Right kidney (tissue), 1 donor: ENCODE measurements around the gene ZP3.
"Not testable (repeated sequence)": the region's sequence is repeated elsewhere in the genome, so short reads cannot be mapped to it uniquely, and the experiment has no call there.

Experiments
- DNase-seq: peaks from one replicate; pipeline ENCODE4 v3.0.0-alpha.2; 2016

ZP3 gene

GRCh38 chr7:76403780-76404494 lies 20.8 kb upstream of the ZP3 start:
- DNase-seq, result no peak

DNA sequence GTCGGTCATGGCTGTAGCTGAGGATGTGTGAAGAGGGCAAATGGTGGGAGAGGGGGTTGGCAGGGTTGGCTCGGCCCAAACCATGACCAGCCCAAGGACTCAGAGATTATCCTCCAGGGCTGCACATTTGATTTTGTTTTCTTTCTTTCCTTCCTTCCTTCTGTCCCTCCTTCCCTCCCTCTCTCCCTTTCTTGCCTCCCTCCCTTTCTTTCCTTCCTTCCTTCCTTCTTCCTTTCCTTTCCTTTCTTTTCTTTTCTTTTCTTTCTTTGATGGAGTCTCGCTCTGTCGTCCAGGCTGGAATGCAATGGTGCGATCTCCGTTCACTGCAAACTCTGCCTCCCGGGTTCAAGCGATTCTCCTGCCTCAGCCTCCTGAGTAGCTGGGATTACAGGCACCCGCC lies 19.0 kb upstream of the ZP3 start:
- DNase-seq, result no peak

DNA sequence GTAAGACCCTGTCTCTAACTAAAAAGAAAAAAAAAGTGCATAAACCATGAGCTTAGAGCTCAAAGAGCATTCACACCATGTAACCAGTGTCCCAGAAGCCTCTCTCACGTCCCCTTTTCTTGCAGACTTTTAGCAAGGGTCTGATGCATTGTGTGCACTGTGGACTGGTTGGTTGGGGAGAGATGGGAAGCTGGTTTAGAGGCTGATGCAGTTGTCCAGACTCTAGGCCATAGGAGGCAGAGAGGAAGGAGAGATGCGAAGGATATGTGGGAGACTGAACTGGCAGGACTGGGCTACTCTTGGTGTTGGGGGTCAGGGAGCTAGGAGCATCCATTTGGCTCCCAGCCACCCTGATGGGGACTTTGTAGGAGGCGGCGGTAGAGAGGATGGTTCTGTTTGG lies 17.0 kb upstream of the ZP3 start:
- DNase-seq, result no peak

DNA sequence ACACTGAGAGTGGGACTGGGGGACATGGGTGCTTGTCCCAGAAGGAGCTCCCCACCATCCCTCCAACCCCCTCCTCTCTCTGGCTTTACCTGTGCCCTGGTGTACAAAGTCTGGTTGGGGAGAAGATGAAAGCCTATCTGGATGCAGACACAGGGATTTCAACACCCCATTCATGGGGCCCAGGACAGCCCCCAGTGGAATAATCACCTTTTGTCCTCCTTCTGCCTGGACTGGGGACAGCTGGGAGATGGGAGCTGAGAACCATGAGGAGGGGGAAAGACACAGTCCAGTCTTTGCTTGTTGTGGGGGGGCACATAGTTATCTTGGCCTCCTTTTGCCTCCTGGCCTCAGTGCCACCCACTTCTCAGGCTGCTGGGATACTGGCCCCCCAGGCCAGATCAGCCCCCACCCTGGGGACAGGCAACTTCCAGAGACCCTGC lies 16.6 kb upstream of the ZP3 start:
- DNase-seq, result no peak

DNA sequence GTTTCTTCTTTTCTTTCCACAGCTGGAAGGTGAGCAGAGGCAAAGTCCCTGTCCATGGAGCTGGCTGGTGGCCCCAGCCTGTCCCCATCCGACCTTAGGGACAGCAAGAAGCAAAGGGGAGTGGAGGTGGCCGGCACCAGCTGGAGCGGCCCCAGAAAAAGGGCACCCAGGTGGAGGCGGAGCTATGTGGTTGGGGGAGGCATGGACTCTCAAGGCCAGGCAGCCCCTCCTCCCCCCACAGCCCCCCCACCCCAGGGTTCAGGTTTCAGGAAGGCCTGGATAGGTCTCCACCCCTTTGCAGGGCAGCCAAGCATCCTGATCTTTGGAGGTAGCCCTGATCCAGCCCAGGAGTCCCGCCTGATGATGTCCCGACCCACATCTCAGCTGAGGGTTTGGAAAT lies 15.2 kb upstream of the ZP3 start, which contains the start of gene SSC4D:
Gene SSC4D, minus strand, starts transcription at position 161 of the 400 bp plus-strand sequence. CDS start 5,258 bp downstream, outside the sequence.
- DNase-seq, result peak; percentile 55

DNA sequence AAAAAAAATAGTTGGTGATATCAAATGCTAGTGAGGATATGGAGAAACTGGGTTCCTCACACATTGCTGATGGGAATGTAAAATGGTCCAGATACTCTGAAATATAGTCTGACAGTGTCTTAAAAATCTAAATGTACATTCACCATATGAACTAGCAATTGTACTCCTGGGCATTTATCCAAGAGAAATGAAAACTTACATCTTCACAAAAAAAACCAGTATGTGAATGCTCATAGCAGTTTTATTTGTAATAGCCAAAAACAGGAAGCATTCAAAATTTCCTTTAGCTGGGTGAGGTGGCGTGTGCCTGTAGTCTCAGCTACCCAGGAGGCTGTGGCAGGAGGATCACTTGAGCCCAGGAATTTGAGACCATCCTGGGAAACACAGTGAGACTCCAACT lies 13.1 kb upstream of the ZP3 start:
- no peak for DNase-seq

DNA sequence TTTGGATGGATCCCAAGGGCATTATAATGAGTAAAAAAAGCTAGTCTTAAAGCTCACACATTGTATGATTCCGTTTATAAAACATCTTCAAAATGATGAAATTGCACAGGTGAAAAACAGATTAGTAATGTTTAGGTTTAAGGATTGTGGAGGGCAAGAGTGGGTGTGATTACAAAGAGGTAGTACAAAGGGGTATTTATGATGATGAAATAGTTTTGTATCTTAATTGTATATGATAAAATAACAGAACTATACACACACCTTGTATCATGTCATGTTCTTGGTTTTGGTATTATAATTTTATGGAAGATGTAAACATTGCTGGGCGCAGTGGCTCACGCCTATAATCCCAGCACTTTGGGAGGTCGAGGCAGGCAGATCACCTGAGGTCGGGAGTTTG lies 12.5 kb upstream of the ZP3 start:
- no peak for DNase-seq

- DNase-seq, result not testable (repeated sequence)
Measured at GRCh38 chr7:76417654-76418310, 7.0 kb upstream of the ZP3 start.

GRCh38 chr7:76421097-76421496 lies 3.7 kb upstream of the ZP3 start:
- DNase-seq, result not testable (repeated sequence)

- peak; percentile 50 for DNase-seq
Measured at GRCh38 chr7:76423666-76424412, 911 bp upstream of the ZP3 start.

GRCh38 chr7:76425156-76425555 lies 406 bp downstream of the ZP3 start:
- no peak for DNase-seq

- not testable (repeated sequence) for DNase-seq
Measured at GRCh38 chr7:76425558-76425957, 808 bp downstream of the ZP3 start.

DNA sequence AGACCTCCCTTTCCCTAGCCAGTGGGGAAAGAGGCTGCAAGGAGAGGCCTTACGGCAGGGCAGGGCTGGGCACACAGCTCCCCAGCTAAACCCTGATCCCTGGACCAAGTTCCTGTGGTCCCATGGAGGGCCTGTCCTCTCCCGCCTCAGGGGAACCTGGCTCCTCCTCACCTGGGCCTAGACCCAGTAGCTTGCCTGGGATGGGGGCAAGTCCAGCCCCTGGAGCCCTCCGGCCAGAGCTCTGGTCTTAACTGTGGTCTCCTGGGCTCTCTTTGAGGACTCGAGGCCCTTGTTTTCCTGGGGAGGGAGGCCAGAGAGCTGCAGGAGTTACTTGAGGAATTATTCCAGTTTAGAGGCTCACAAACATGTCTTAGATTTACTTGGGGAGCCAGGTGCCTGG lies 1.5 kb downstream of the ZP3 start:
- no peak for DNase-seq

GRCh38 chr7:76427635-76428034 lies 2.9 kb downstream of the ZP3 start:
- DNase-seq, result no peak

- no peak for DNase-seq
Measured at GRCh38 chr7:76428149-76428823, 3.5 kb downstream of the ZP3 start.

DNA sequence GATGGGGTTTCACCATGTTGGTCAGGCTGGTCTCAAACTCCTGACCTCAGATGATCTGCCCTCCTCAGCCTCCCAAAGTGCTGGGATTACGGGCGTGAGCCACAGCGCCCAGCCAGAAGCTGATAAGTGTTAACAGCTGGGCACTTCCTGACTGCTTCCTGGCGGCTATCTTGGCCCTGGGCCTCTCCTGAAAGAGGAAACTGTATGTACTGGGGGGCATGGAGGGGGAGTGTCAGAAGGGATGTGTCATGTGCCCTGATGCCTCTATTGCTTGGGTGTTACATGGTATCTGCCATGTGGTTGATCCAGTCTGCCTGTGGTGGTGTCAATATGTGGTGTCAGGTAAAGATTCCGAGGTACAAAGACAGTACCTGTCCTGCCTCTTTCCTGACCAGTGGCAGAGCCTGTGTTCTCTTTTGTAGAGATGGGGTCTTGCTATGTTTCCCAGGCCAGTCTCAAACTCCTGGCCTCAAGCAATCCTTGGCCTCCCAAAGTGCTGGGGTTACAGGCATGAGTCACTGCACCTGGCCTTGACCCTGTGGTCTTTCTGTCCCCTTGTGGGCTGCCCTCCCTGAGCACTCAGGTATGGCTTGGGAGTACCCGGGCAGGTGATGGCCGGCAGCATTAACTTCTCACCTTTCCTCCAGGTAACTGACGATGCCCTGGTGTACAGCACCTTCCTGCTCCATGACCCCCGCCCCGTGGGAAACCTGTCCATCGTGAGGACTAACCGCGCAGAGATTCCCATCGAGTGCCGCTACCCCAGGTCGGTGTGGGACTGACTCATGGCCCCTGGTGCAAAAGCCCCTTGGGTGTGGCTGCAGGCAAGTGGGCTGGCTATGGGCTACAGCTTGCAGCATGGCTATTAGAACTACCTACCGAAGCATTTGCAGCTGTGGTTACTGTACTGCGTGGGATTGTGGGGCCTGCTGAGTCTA lies 4.4 kb downstream of the ZP3 start:
- no peak for DNase-seq

- no peak for DNase-seq
Measured at GRCh38 chr7:76430211-76430610, 5.5 kb downstream of the ZP3 start.

GRCh38 chr7:76430836-76431235 lies 6.1 kb downstream of the ZP3 start:
- DNase-seq, result no peak

GRCh38 chr7:76437873-76438272 lies 13.1 kb downstream of the ZP3 start:
- not testable (repeated sequence) for DNase-seq

DNA sequence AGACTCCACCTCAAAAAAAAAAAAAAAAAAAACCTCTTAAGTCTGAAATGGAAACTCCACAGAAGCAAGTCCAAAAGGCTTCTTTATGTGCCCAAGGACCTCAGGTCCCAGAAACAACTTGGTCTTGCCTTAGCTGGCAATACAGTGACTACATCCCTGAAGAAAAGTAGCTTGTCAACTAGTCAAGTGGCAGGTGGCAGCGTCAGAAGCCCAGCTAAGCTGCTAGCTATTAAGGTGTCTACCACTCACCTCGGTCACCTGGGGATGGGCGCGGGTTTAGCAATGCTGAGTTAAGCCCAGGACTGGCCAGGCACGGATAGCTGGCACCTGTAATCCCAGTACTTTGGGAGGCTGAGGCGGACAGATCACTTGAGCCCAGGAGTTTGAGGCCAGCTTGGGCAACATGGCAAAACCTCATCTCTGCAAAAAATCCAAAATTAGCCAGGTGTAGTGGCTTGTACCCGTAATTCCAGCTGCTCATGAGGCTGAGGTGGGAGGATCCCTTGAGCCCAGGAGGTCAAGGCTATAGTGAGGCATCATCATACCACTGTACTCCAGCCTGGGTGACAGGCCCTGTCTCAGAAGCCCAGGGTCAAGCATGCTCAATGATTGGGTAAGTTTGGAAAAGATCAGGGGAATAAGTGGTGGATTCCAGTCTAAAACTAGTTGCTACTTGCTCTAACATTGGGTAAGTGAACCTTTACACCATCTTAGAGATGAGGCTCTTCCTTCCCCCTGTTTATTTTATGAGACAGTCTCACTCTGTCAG lies 14.6 kb downstream of the ZP3 start:
- DNase-seq, result not testable (repeated sequence)

GRCh38 chr7:76440404-76440803 lies 15.7 kb downstream of the ZP3 start:
- DNase-seq, result not testable (repeated sequence)
